Hematopoietic multipotent progenitor cell treated with erythropoietin and hydrocortisone succinate and interleukin-3 and kit ligand, for 8 days (in vitro differentiated cells): ENCODE results near the gene TANGO6.

Experiments used
- DNase-seq: peaks from one replicate; pipeline ENCODE4 v3.0.0-alpha.2; 2015

The TANGO6 gene

GRCh38 chr16:68869492-68870088 lies 26.3 kb downstream of the TANGO6 start:
- peak; percentile 22 for DNase-seq

GRCh38 chr16:68873635-68874471 lies 30.5 kb downstream of the TANGO6 start:
- no peak for DNase-seq

GRCh38 chr16:68875871-68876270 lies 32.5 kb downstream of the TANGO6 start:
- no peak for DNase-seq

GRCh38 chr16:68883685-68884084 lies 40.4 kb downstream of the TANGO6 start:
- DNase-seq = no peak

GRCh38 chr16:68884401-68884800 lies 41.1 kb downstream of the TANGO6 start:
- DNase-seq = no peak

GRCh38 chr16:68884861-68885720 lies 41.8 kb downstream of the TANGO6 start:
- no peak for DNase-seq

- DNase-seq = no peak
These were observed 43.8 kb downstream of the TANGO6 start for GRCh38 chr16:68887107-68887506.

GRCh38 chr16:68889508-68890150 lies 46.3 kb downstream of the TANGO6 start:
- DNase-seq = no peak

- no peak for DNase-seq
These were observed 48.9 kb downstream of the TANGO6 start for GRCh38 chr16:68892214-68892613.

GRCh38 chr16:68892898-68893297 lies 49.6 kb downstream of the TANGO6 start:
- no peak for DNase-seq

GRCh38 chr16:68893710-68894705 lies 50.7 kb downstream of the TANGO6 start:
- peak; percentile 13 for DNase-seq

GRCh38 chr16:68894714-68895113 lies 51.4 kb downstream of the TANGO6 start:
- no peak for DNase-seq

- no peak for DNase-seq
These were observed 54.7 kb downstream of the TANGO6 start for GRCh38 chr16:68898026-68898425.

- no peak for DNase-seq
These were observed 56.7 kb downstream of the TANGO6 start for GRCh38 chr16:68900009-68900408.

- peak; percentile 61 for DNase-seq
These were observed 59.0 kb downstream of the TANGO6 start for GRCh38 chr16:68902003-68902968.

GRCh38 chr16:68902969-68903345 lies 59.6 kb downstream of the TANGO6 start:
- no peak for DNase-seq

- no peak for DNase-seq
These were observed 64.0 kb downstream of the TANGO6 start for GRCh38 chr16:68907297-68907696.

- no peak for DNase-seq
These were observed 64.5 kb downstream of the TANGO6 start for GRCh38 chr16:68907781-68908181.

GRCh38 chr16:68909099-68909733 lies 65.9 kb downstream of the TANGO6 start:
- no peak for DNase-seq

- DNase-seq = no peak
These were observed 66.7 kb downstream of the TANGO6 start for GRCh38 chr16:68910051-68910450.
